A549 (cell line): ENCODE results near the gene MAX. TPM values are rescaled to one million over a fixed set of nuclear protein-coding genes. Genes with fewer than 3 reads are reported as not detected.

Experiments
- ATAC-seq, 2 experiments: fragments of 200-7000 bp in 1 of 2; fragments of >200 bp in 1 of 2; cut with Nextera tagmentation in 1 of 2; cut with Tn5 transposase in 1 of 2; 3 replicates each; pipeline versions ENCODE4 v1.8.0 to v1.9.1; 2018 to 2020; ENCODE audit warnings: mild to moderate bottlenecking in 1 of 2, moderate library complexity in 1 of 2
- CTCF ChIA-PET: fragments of 300-600 bp; sonication (Branson Sonifier 250); formaldehyde crosslinking; extraction: SDS; loops from one replicate; lab custom pipeline; 2021; ENCODE audit warnings: antibody characterized with exemption, inconsistent platforms; lab: Yijun Ruan, JAX
- POLR2A ChIA-PET: fragments of 350-600 bp; formaldehyde crosslinking; extraction: SDS; loops from one replicate; lab custom pipeline; 2021; ENCODE audit warnings: antibody characterized with exemption, inconsistent platforms; lab: Yijun Ruan, JAX
- DNase-seq, 2 experiments: peaks; one replicate each; pipeline versions ENCODE4 v3.0.0 to v3.0.0-alpha.2; 2011 to 2016; ENCODE audit warnings: low read depth in 1 of 2, low spot score in 1 of 2
- FAIRE-seq: peaks from 2 replicates; lab custom pipeline; 2011; peaks lifted over from hg19 to GRCh38; lab: Jason Lieb, UNC
- H3K27ac ChIP-seq, 2 experiments: fragments of >200 bp; sonication (Bioruptor Twin); formaldehyde crosslinking; 3 replicates each; pipeline ENCODE4 v1.5.1; 2016 to 2017
- H3K4me1 ChIP-seq: fragments of >200 bp; sonication (Bioruptor Twin); formaldehyde crosslinking; 3 replicates; pipeline ENCODE4 v1.6.1; 2016
- H3K4me2 ChIP-seq: fragments of >200 bp; sonication (Bioruptor Twin); formaldehyde crosslinking; 3 replicates; pipeline ENCODE4 v1.6.1; 2016
- H3K4me3 ChIP-seq: fragments of >200 bp; sonication (Bioruptor Twin); formaldehyde crosslinking; 3 replicates; pipeline ENCODE4 v1.5.1; 2016
- H3K9me3 ChIP-seq: fragments of >200 bp; sonication (Bioruptor Twin); formaldehyde crosslinking; 3 replicates; pipeline ENCODE4 v1.6.1; 2016
- CHD4 ChIP-seq: fragments of 200-600 bp; sonication (generic); IDR thresholded peaks from 2 replicates; pipeline ENCODE4 v1.6.1; 2016; ENCODE audit warnings: antibody characterized with exemption, mild to moderate bottlenecking, borderline replicate concordance
- FOSB ChIP-seq: fragments of 250-450 bp; sonication (Bioruptor Pico); IDR thresholded peaks from 2 replicates; pipeline ENCODE4 v1.5.0; 2020; ENCODE audit warnings: mild to moderate bottlenecking, moderate library complexity
- FOSL2 ChIP-seq, 2 experiments: fragments of 450-650 bp in 1 of 2; fragments of >200 bp in 1 of 2; sonication (Bioruptor Twin) in 1 of 2; formaldehyde crosslinking; IDR thresholded peaks; 2 replicates each; pipeline versions ENCODE4 v1.5.0 to v1.6.1; 2016 to 2020; ENCODE audit warnings: mild to moderate bottlenecking in 1 of 2, moderate library complexity in 1 of 2
- JUNB ChIP-seq: fragments of >200 bp; sonication (Bioruptor Twin); formaldehyde crosslinking; IDR thresholded peaks from 2 replicates; pipeline ENCODE4 v1.6.1; 2016
- MAFK ChIP-seq: fragments of 450-650 bp; IDR thresholded peaks from 2 replicates; pipeline ENCODE4 v1.6.1; 2014; ENCODE audit not compliant: partially characterized antibody
- PHF8 ChIP-seq: fragments of 200-600 bp; sonication (generic); IDR thresholded peaks from 2 replicates; pipeline ENCODE4 v1.6.1; 2016; ENCODE audit warnings: low read depth, mild to moderate bottlenecking, antibody characterized with exemption, moderate library complexity, borderline replicate concordance
- RCOR1 ChIP-seq: fragments of 150-350 bp; IDR thresholded peaks from 2 replicates; pipeline ENCODE4 v1.6.1; 2014; ENCODE audit warnings: antibody characterized with exemption, low read length, low read depth
- REST ChIP-seq: fragments of 200-600 bp; sonication (generic); IDR thresholded peaks from 2 replicates; pipeline ENCODE4 v1.6.1; 2016; ENCODE audit warnings: antibody characterized with exemption, mild to moderate bottlenecking, moderate library complexity
- SREBF2 ChIP-seq: fragments of 450-650 bp; IDR thresholded peaks from 2 replicates; pipeline ENCODE4 v1.6.1; 2014; ENCODE audit warnings: mild to moderate bottlenecking, moderate library complexity
- TP53 ChIP-seq: fragments of 250-450 bp; sonication (Bioruptor Pico); IDR thresholded peaks from 2 replicates; pipeline ENCODE4 v1.5.0; 2021; ENCODE audit warnings: mild to moderate bottlenecking, moderate library complexity
- ZSCAN20 ChIP-seq: fragments of 250-450 bp; sonication (Bioruptor Pico); IDR thresholded peaks from 2 replicates; pipeline ENCODE4 v1.8.0; 2022; ENCODE audit warnings: mild to moderate bottlenecking, moderate library complexity
- WGBS: methylation state at CpG from one replicate; pipeline ENCODE4 v1.1.6; 2017; ENCODE audit errors: missing lambda C conversion rate; 5-methylcytosine and 5-hydroxymethylcytosine counted together
- polyA plus RNA-seq, 4 experiments: library from polyadenylated mRNA; depleted of rRNA in 3 of 4; stranded (reverse); fragments of >200 nt; fragmentation: RNase III in 1 of 4; extraction: RNeasy Plus Mini Kit Qiagen cat#74134 plus additional on column Dnase treatment in 1 of 4; gene quantifications; 2 replicates in 3 of 4; 3 replicates in 1 of 4; pipeline ENCODE4 v1.2.3, GENCODE V29; 2011 to 2017

Gene MAX
- polyA plus RNA-seq, 2 of the 4 experiments (the other 2 are of a cell fraction), result 44.0 to 53.2 TPM

GRCh38 chr14:65101631-65102440, 481 bp downstream of the MAX start:
- Histone ChIP-seq H3K9me3 (no peaks in the 10 kb centered on the region), H3K4me2 (peak overlapping the region; percentile 77), H3K4me1 (peaks cover 8% of the 10 kb centered on the region; the same call in 1 of the 3 replicates), H3K27ac (peak overlapping the region; percentile 78 to 92), H3K4me3 (peak overlapping the region; percentile 95)
- POLR2A ChIA-PET, result interaction anchor here (0.6 to 2.1 kb wide), 8 partner anchors 8 to 760 kb away, joined by 3 to 21 read pairs (median 4); partner anchors contain the start of gene FUT8
- FAIRE-seq, result no peak
- DNase-seq, result no peak
- CTCF ChIA-PET, result interaction anchor here (0.9 to 1.0 kb wide), 2 partner anchors 8 to 118 kb away, joined by 3 to 4 read pairs; no protein-coding TSS in a partner anchor
- 0 out of 2 replicates have a peak, but pooled peaks have one; percentile 31 for TF ChIP-seq PHF8
- no peak for TF ChIP-seq JUNB
- peak; percentile 26; the same call in 1 of the 2 replicates for TF ChIP-seq REST
- ATAC-seq, result peak; percentile 26 to 53
- WGBS, result 1% methylated on average over 38 of the region's 66 CpGs

GRCh38 chr14:65100922-65101541, 1.3 kb downstream of the MAX start:
- TF ChIP-seq MAFK, result no peak
- TF ChIP-seq RCOR1, result no peak
- TF ChIP-seq ZSCAN20 (CRISPR knock-in tag), result no peak
- TF ChIP-seq FOSL2 (IDR thresholded peaks at IDR 0.05), result no peak
- TF ChIP-seq FOSL2 (CRISPR knock-in tag; IDR thresholded peaks at IDR 0.05), result no peak
- TF ChIP-seq CHD4, result no peak
- TF ChIP-seq, all 56 proteins: peak for 0
- 56% methylated on average over 6 of the region's 6 CpGs for WGBS
- Histone ChIP-seq H3K9me3 (no peaks in the 10 kb centered on the region), H3K4me1 (peaks cover 8% of the 10 kb centered on the region; the same call in 1 of the 3 replicates), H3K4me2 (peak overlapping the region; percentile 77), H3K27ac (peak overlapping the region; percentile 78 to 92), H3K4me3 (peak overlapping the region; percentile 95)
- POLR2A ChIA-PET, result no interaction called here
- FAIRE-seq (no peak), DNase-seq (no peak), ATAC-seq (no peak)
- CTCF ChIA-PET, result no interaction called here

- TF ChIP-seq SREBF2 (no peak), FOSB (no peak), TP53 (CRISPR knock-in tag) (no peak)
- Histone ChIP-seq H3K27ac (no peak overlapping the region), H3K9me3 (no peaks in the 10 kb centered on the region), H3K4me3 (no peak overlapping the region), H3K4me1 (peaks cover 8% of the 10 kb centered on the region; the same call in 1 of the 3 replicates), H3K4me2 (no peak overlapping the region)
- no peak for DNase-seq
- FAIRE-seq, result no peak
- ChIA-PET POLR2A (no interaction called here), CTCF (interaction anchor here (1.8 kb wide), 1 partner anchor 726 kb away, joined by 4 read pairs; no protein-coding TSS in a partner anchor)
- 81% methylated on average over 2 of the region's 2 CpGs for WGBS
- ATAC-seq, result no peak
Measured at GRCh38 chr14:65098586-65098985, 3.7 kb downstream of the MAX start.
